C4-2B (cell line): ENCODE measurements around the gene IGDCC3.

Experiments
- CTCF ChIP-seq: fragments of 450-650 bp; conservative IDR thresholded peaks from 2 replicates; pipeline ENCODE4 v1.5.1; 2017; ENCODE audit warnings: mild to moderate bottlenecking
- ZFX ChIP-seq: fragments of 450-650 bp; IDR thresholded peaks from 2 replicates; pipeline ENCODE4 v1.6.1; 2017

- TF ChIP-seq CTCF (no peak), ZFX (no peak)
These were observed 28.1 kb upstream of the IGDCC3 start for GRCh38 chr15:65405791-65406423.
